Neural cell (in vitro differentiated cells): ENCODE data around the gene BABAM2. TPM values are rescaled to one million over a fixed set of nuclear protein-coding genes. Genes with fewer than 3 reads are reported as not detected.

ENCODE experiments used
- H2AFZ ChIP-seq: fragments of 200-600, 300-800 bp; sonication (generic), shearing (Covaris generic); 2 replicates; pipeline ENCODE4 v1.6.0; 2014; ENCODE audit warnings: low read depth, mild to moderate bottlenecking, antibody characterized with exemption, low read length, moderate library complexity
- H3F3A ChIP-seq: fragments of 200-600 bp; shearing (Covaris generic); 2 replicates; pipeline ENCODE4 v1.6.1; 2016; ENCODE audit warnings: mild to moderate bottlenecking, moderate library complexity, mixed read lengths, antibody characterized with exemption, low read length; ENCODE audit not compliant: insufficient read depth, poor library complexity, severe bottlenecking
- H3K27ac ChIP-seq: fragments of 200-600, 300-800 bp; sonication (generic), shearing (Covaris generic); 2 replicates; pipeline ENCODE4 v1.5.1; 2014; ENCODE audit warnings: mild to moderate bottlenecking, low read length, moderate library complexity
- H3K27me3 ChIP-seq: fragments of 300-800, 200-600 bp; sonication (generic), shearing (Covaris generic); 2 replicates; pipeline ENCODE4 v1.6.0; 2014; ENCODE audit warnings: mild to moderate bottlenecking, low read depth, low read length, moderate library complexity; ENCODE audit not compliant: insufficient read depth
- H3K36me3 ChIP-seq: fragments of 300-800, 200-600 bp; sonication (generic), shearing (Covaris generic); 2 replicates; pipeline ENCODE4 v1.5.1; 2014; ENCODE audit warnings: mild to moderate bottlenecking, antibody characterized with exemption, low read length, moderate library complexity; ENCODE audit not compliant: insufficient read depth
- H3K4me2 ChIP-seq: fragments of 300-800, 200-600 bp; sonication (generic), shearing (Covaris generic); 2 replicates; pipeline ENCODE4 v1.6.0; 2014; ENCODE audit warnings: mild to moderate bottlenecking, low read length
- H3K4me3 ChIP-seq: fragments of 300-800, 200-600 bp; sonication (generic), shearing (Covaris generic); 2 replicates; pipeline ENCODE4 v1.5.1; 2014; ENCODE audit warnings: mild to moderate bottlenecking, low read length, moderate library complexity
- H3K79me2 ChIP-seq: fragments of 200-600 bp; shearing (Covaris generic); replicated peaks from 2 replicates; pipeline ENCODE4 v1.6.0; 2014; ENCODE audit warnings: mild to moderate bottlenecking, low read length, moderate library complexity; ENCODE audit not compliant: insufficient read depth
- H3K9ac ChIP-seq: fragments of 300-800, 200-600 bp; sonication (generic), shearing (Covaris generic); 2 replicates; pipeline ENCODE4 v1.6.1; 2016; ENCODE audit warnings: mild to moderate bottlenecking, low read length, mixed read lengths
- H3K9me2 ChIP-seq: fragments of 200-600 bp; shearing (Covaris generic); 2 replicates; pipeline ENCODE4 v1.6.1; 2016; ENCODE audit warnings: mild to moderate bottlenecking, low read length, mixed read lengths; ENCODE audit not compliant: insufficient read depth
- H3K9me3 ChIP-seq: fragments of 200-600, 300-800 bp; sonication (generic), shearing (Covaris generic); 2 replicates; pipeline ENCODE4 v1.6.1; 2016; ENCODE audit warnings: mild to moderate bottlenecking, mixed run types, low read length, moderate library complexity, mixed read lengths
- H4K20me1 ChIP-seq: fragments of 200-600 bp; shearing (Covaris generic); 2 replicates; pipeline ENCODE4 v1.6.1; 2016; ENCODE audit warnings: mild to moderate bottlenecking, mixed run types; ENCODE audit not compliant: insufficient read depth
- EP300 ChIP-seq: fragments of 450-650 bp; conservative IDR thresholded peaks from 2 replicates; pipeline ENCODE4 v1.6.1; 2014; ENCODE audit warnings: antibody characterized with exemption, mild to moderate bottlenecking, moderate library complexity; ENCODE audit not compliant: poor library complexity, severe bottlenecking
- EZH2 ChIP-seq: fragments of 200-600, 300-800 bp; shearing (Covaris generic), sonication (generic); IDR thresholded peaks from 2 replicates; pipeline ENCODE4 v1.6.1; 2014; ENCODE audit warnings: antibody characterized with exemption, low read length, borderline replicate concordance, mild to moderate bottlenecking; ENCODE audit not compliant: insufficient read depth, poor library complexity, severe bottlenecking
- MXI1 ChIP-seq: fragments of 450-650 bp; conservative IDR thresholded peaks from 2 replicates; pipeline ENCODE4 v1.6.1; 2014; ENCODE audit warnings: antibody characterized with exemption, mild to moderate bottlenecking; ENCODE audit not compliant: poor library complexity, severe bottlenecking
- POLR2AphosphoS5 ChIP-seq: IDR thresholded peaks from 2 replicates; pipeline ENCODE4 v1.6.1; 2012
- RAD21 ChIP-seq: fragments of 450-650 bp; conservative IDR thresholded peaks from 2 replicates; pipeline ENCODE4 v1.6.1; 2014; ENCODE audit warnings: antibody characterized with exemption, mild to moderate bottlenecking, moderate library complexity
- SMC3 ChIP-seq: fragments of 450-650 bp; conservative IDR thresholded peaks from 2 replicates; pipeline ENCODE4 v1.6.1; 2014; ENCODE audit warnings: antibody characterized with exemption, mild to moderate bottlenecking, moderate library complexity; ENCODE audit not compliant: poor library complexity
- TAF1 ChIP-seq: IDR thresholded peaks from 2 replicates; pipeline ENCODE4 v1.6.1; 2012; ENCODE audit warnings: low read depth
- polyA plus RNA-seq: library from polyadenylated mRNA; depleted of rRNA; stranded (reverse); fragments of >200 nt; gene quantifications from 2 replicates; pipeline ENCODE4 v1.2.3, GENCODE V29; 2014
- TF ChIP-seq, protein P1 (sequence below): fragments of 450-650 bp; IDR thresholded peaks from 2 replicates; pipeline ENCODE4 v1.5.1; 2014; ENCODE audit warnings: antibody characterized with exemption, mild to moderate bottlenecking, moderate library complexity; ENCODE audit not compliant: poor library complexity, severe bottlenecking
- TF ChIP-seq, protein P2 (sequence below): IDR thresholded peaks from 2 replicates; pipeline ENCODE4 v1.6.1; 2012; ENCODE audit warnings: borderline replicate concordance

BABAM2 gene
- polyA plus RNA-seq, 1 donor from 2014 or later = 15.3 TPM

DNA sequence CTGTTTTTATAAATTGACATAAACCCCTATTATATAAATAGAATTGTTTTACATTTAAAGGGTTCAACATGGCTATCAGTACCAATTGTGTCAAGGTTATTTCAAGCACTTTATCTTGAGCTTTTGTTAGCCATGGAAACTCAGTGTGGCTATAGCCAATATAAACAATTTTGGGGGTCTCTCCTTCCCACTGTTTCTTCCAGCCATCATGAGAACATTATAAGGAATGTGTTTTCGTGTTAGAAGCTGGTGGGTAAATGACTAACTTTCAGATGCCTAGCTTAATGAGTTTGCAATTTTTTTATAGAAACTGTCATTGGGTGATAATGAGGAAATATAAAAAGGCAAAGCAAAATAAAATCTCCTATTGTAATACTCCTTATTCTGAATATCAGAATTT lies 348.7 kb downstream of the BABAM2 start:
- Histone ChIP-seq H3K4me2 (no peak overlapping the region), H3K9me3 (no peaks in the 10 kb centered on the region), H2AFZ (no peak overlapping the region)

DNA sequence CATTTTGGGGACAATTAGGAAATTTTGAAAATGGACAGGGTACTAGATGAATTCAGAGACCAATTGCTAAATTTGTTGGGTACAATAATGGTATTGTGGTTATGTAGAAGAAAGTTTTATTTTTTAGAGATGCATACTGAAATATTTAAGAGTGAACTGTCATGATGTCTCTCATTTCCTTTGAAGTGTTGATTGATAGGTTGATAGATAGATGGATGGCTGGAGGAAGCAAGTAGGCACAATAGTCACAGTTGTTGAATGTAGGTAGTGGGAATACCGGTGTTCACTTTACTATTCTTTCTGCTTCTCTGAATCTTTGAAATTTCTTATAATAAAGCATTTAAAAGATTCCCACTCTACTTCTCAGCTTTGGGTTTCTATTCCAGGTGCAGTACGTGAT lies 350.4 kb downstream of the BABAM2 start:
- Histone ChIP-seq H3K79me2 (no peaks in the 10 kb centered on the region), H4K20me1 (no peaks in the 10 kb centered on the region), H3K9ac (no peak overlapping the region), H3K9me3 (no peaks in the 10 kb centered on the region), H3K27ac (no peak overlapping the region), H3K9me2 (no peaks in the 10 kb centered on the region), H3K4me2 (no peak overlapping the region), H3K4me3 (no peak overlapping the region), H3K27me3 (no peaks in the 10 kb centered on the region), H3F3A (no peaks in the 10 kb centered on the region), H3K36me3 (no peaks in the 10 kb centered on the region), H2AFZ (no peak overlapping the region)
- TF ChIP-seq TAF1 (no peak), MXI1 (no peak), POLR2AphosphoS5 (peak; percentile 50), EP300 (peak; percentile 81)
- TF ChIP-seq, protein P1, sequence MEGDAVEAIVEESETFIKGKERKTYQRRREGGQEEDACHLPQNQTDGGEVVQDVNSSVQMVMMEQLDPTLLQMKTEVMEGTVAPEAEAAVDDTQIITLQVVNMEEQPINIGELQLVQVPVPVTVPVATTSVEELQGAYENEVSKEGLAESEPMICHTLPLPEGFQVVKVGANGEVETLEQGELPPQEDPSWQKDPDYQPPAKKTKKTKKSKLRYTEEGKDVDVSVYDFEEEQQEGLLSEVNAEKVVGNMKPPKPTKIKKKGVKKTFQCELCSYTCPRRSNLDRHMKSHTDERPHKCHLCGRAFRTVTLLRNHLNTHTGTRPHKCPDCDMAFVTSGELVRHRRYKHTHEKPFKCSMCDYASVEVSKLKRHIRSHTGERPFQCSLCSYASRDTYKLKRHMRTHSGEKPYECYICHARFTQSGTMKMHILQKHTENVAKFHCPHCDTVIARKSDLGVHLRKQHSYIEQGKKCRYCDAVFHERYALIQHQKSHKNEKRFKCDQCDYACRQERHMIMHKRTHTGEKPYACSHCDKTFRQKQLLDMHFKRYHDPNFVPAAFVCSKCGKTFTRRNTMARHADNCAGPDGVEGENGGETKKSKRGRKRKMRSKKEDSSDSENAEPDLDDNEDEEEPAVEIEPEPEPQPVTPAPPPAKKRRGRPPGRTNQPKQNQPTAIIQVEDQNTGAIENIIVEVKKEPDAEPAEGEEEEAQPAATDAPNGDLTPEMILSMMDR = no peak
- TF ChIP-seq, protein P2, sequence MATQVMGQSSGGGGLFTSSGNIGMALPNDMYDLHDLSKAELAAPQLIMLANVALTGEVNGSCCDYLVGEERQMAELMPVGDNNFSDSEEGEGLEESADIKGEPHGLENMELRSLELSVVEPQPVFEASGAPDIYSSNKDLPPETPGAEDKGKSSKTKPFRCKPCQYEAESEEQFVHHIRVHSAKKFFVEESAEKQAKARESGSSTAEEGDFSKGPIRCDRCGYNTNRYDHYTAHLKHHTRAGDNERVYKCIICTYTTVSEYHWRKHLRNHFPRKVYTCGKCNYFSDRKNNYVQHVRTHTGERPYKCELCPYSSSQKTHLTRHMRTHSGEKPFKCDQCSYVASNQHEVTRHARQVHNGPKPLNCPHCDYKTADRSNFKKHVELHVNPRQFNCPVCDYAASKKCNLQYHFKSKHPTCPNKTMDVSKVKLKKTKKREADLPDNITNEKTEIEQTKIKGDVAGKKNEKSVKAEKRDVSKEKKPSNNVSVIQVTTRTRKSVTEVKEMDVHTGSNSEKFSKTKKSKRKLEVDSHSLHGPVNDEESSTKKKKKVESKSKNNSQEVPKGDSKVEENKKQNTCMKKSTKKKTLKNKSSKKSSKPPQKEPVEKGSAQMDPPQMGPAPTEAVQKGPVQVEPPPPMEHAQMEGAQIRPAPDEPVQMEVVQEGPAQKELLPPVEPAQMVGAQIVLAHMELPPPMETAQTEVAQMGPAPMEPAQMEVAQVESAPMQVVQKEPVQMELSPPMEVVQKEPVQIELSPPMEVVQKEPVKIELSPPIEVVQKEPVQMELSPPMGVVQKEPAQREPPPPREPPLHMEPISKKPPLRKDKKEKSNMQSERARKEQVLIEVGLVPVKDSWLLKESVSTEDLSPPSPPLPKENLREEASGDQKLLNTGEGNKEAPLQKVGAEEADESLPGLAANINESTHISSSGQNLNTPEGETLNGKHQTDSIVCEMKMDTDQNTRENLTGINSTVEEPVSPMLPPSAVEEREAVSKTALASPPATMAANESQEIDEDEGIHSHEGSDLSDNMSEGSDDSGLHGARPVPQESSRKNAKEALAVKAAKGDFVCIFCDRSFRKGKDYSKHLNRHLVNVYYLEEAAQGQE = no peak

More for the DNA sequence above, 348.7 kb downstream of the BABAM2 start:
- TF ChIP-seq RAD21 (no peak), MXI1 (no peak), SMC3 (no peak), TAF1 (no peak), POLR2AphosphoS5 (no peak), EZH2 (no peak), EP300 (no peak)
- TF ChIP-seq, protein P2 = no peak
- TF ChIP-seq, protein P1 = no peak
- no peaks in the 10 kb centered on the region for H3K9me2 ChIP-seq
- H3K36me3 ChIP-seq = no peaks in the 10 kb centered on the region
- no peaks in the 10 kb centered on the region for H3K27me3 ChIP-seq
- no peak overlapping the region for H3K4me3 ChIP-seq
- H3K79me2 ChIP-seq = no peaks in the 10 kb centered on the region
- no peaks in the 10 kb centered on the region for H3F3A ChIP-seq
- no peak overlapping the region for H3K9ac ChIP-seq
- no peak overlapping the region for H3K27ac ChIP-seq
- H4K20me1 ChIP-seq = no peaks in the 10 kb centered on the region
